ENCODE data around the gene NLGN3.

NLGN3 gene

GRCh38 chrX:71118032-71118984 lies 26.3 kb upstream of the NLGN3 start, which contains the start of gene MED12:
TSS of gene MED12 (plus strand) at chrX:71118596. CDS start at chrX:71118755, 159 bp downstream.
- ATAC-seq = peak; percentile 90 to 92

GRCh38 chrX:71118985-71119535 lies 25.6 kb upstream of the NLGN3 start:
- peak in 1 of 2 donors; percentile 10 for ATAC-seq

- ATAC-seq = no peak
These were observed 16.3 kb upstream of the NLGN3 start for GRCh38 chrX:71128166-71128833.

DNA sequence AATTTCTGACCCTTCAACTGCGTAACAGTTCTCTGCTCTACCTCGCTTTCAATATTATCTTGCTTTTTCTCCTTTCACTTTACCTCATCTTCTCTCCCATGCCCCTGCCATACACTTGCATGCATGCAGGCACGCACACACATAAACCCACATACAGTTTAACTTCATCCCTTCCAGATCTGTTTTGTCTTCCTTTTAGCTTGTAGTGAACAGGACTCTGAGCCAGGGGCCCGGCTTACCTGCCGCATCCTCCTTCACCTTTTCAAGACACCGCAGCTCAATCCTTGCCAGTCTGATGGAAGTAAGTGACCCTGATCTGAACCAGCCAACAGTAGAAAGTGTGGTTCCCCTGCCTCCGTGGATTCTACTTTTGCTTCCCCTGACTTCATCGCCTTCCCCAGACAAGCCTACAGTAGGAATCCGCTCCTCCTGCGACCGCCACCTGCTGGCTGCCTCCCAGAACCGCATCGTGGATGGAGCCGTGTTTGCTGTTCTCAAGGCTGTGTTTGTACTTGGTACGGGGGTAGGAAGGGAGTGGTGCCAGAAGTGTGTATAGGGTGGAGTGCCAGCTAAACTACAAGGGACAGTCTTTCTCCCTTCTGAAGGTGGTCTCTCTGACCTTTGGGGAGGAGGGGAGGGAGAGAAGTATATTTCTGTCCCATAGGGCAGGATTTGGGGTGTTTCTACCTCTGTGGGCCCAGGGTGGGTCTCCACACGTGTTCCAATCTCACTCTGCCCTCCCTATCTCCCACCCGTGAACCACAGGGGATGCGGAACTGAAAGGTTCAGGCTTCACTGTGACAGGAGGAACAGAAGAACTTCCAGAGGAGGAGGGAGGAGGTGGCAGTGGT lies 15.5 kb upstream of the NLGN3 start:
- peak; percentile 81 to 82 for ATAC-seq

DNA sequence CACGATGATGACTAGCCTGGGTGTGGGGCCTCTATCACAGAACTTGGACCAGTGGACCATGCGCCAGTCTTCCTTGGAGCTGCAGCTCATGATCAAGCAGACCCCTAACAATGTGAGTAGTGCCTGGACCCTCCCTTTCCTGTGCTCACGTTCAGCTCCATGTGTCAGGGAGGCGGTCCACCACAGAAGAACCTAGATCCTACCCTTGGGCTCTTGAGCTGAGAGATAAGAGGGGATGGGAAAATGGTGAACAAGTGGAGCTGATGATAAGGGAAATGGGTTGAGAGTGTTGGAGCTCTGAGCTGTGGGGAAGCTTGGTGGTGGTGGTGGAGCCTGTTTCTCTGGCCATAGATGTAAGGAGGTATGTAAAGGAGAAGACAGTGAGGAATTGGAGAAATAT lies 13.1 kb upstream of the NLGN3 start:
- ATAC-seq = no peak

DNA sequence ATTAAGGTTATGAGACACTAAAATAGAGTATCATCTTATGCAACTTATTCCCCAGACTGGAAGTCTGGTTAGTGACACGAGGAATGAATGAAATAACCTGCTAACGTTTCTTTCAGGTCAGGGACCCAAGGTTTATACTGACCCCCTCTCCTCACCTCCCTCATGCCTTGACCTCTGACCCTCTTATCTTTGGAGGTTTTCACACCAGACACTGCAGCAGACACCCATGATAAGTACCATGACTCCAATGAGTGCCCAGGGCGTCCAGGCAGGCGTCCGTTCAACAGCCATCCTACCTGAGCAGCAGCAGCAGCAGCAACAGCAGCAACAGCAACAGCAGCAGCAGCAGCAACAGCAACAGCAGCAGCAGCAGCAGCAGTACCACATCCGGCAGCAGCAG lies 4.2 kb upstream of the NLGN3 start:
- no peak for ATAC-seq

DNA sequence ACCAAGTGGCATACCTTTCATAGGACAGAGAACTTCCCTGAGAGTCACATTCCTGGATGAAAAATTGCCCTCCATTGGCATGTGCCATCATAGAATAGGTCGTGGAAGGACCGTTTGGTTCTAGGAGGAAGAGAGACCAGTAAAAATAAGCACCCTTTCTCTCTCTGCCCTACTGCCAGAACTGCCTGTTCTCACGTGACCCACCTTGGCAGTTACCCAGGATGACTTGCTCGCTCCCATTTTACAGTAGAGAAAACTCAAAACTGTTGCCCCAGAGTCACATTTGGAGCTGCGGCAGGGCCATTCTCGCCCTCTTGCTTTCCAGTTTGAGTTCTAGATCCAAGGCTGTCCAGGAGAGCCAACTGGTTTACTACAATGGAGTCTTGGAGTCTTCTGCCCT lies 1.1 kb upstream of the NLGN3 start:
- no peak for ATAC-seq

- no peak for ATAC-seq
These were observed 3.0 kb downstream of the NLGN3 start for GRCh38 chrX:71147496-71148277.

- ATAC-seq = no peak
These were observed 3.6 kb downstream of the NLGN3 start for GRCh38 chrX:71148278-71148663.

DNA sequence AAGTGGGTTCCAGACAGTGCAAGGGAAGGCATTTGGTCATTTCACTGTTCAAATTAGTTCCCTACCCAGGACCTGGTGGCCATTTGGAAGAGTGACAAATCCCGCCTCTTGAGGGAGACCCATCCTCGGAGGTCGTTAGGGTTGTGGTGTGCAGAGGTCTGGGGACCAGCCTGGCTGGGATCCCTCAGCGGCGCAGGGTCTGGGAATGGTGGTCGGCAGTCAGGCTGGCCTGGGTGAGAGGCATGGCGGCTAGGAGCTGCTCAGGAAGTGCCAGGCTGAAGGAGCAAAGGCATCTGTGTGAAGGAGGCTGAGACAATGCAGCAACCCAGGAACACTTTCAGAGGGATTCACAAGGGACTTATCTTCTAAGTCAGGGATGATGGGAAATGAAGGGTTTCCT lies 6.7 kb downstream of the NLGN3 start:
- ATAC-seq = no peak

- ATAC-seq = no peak
These were observed 9.6 kb downstream of the NLGN3 start for GRCh38 chrX:71154196-71154595.

DNA sequence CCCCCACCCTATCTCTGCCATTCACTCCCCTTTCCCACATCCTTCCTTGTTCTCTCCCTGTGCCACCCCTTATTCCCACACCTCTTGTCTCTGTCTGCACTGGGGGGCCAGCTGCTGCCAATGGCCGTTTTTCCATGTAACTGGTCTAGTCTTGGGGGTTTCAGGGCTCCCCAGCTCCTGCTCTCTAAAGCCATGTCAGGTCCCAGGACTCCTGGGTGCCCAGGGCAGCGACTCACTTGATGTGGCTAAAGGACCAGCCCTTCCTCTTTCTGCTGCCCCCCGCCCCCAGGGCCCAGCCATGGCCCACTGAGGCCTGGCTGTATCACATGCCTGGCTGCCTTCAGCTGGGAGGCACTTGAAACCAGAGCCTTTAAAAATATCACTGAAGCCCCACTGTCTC lies 10.0 kb downstream of the NLGN3 start:
- ATAC-seq = no peak

- no peak for ATAC-seq
These were observed 14.0 kb downstream of the NLGN3 start for GRCh38 chrX:71158603-71159002.

DNA sequence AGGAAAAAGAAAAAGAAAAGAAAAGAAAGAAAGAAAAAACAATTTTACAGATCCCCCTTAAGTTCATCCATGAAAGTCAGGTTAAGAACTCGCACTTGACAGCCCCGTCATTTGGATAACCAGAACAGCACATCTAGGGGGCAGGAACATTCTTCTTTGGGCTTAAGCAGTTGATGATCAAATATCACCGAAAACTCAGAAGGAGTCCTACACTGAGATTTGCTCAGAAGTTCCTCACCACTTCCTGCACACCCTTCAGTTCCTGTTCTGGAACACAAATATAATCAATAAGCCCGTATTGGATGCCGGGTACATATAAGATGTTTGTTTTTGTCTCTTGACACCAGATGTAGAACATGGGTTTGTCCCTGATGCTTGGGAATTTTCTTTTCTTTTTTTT lies 14.7 kb downstream of the NLGN3 start:
- no peak for ATAC-seq

DNA sequence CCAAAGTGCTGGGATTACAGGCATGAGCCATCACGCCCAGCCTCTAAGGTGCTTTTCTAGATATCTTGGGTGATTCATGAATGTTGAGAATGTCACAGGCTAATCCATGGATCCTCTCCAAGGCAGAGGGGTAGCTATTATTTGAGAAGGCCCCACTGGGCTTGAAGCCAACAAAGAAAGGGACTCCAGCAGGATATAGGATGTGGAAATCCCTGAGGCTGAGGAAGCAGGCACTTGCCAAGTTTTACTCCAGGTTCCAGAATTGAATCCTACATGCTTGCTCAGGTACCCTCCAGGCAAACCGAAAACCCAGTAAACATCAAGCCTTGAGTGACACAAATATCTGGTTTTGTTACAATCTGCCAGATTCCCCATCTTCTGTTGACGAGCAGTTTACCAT lies 15.8 kb downstream of the NLGN3 start:
- no peak for ATAC-seq

DNA sequence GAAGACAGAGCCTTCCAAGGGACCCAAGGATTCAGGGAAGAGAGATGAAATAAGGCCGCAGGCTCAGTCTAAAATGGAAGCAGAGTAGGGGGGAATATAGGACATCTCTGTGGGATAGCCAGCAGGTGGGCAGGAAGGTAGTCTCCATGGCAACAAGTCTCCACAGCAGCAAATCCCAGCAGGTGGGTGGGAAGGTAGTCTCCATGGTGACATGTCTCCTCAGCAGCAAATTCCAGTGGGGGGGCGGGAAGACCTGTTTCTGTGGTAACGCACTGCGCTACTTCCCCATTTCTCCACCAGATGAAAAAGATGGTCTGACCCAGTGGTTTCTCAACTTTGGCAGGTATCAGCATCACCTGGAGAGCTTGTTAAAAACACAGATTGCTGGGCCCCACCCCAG lies 18.3 kb downstream of the NLGN3 start:
- no peak for ATAC-seq

GRCh38 chrX:71164071-71164470 lies 19.4 kb downstream of the NLGN3 start:
- no peak for ATAC-seq

DNA sequence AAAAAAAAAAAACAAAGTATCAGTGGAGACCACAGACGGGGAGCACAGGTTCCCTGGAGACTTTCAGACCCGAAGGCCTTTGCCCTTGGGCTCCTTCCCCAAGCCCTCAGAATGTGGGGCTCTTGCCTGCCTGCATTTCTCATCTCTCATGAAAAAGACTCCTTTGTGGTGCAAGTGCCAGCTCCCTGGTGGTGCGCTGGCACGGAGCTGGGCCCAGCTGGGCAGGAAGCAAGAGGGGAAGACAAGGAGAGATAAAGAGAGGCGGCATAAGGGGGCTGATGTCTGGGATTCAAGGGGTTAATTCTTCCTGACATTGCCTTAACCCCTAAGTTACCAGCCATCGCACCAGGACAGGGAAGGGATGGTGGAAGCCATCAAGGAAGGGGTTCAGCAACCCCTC lies 21.8 kb downstream of the NLGN3 start:
- no peak for ATAC-seq

GRCh38 chrX:71167031-71167781 lies 22.6 kb downstream of the NLGN3 start:
- ATAC-seq = no peak

DNA sequence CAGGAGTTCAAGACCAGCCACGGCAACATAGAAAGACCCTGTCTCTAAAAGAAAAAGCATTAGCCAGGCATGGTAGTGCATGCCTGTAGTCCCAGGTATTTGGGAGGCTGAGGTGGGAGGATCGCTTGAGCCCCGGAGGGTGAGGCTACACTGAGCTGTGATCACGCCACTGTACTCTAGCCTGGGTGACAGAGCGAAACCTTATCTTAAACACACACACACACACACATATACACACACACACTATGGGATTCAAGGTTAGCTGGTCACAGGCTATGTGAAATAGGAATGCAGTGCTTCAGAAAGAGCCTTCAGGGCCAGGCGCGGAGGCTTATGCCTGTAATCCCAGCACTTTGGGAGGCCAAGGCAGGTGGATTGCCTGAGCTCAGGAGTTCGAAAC lies 23.5 kb downstream of the NLGN3 start:
- ATAC-seq = no peak

GRCh38 chrX:71169586-71169985 lies 24.9 kb downstream of the NLGN3 start:
- ATAC-seq = no peak
